Activated naive CD4-positive, alpha-beta T cell treated with anti-CD3 and anti-CD28 coated beads for 36 hours (primary cell): ENCODE measurements around the gene RNF133. TPM values are rescaled to one million over a fixed set of nuclear protein-coding genes. Genes with fewer than 3 reads are reported as not detected.

Experiments used
- CTCF ChIA-PET: fragments of 350-600 bp; sonication (Branson Sonifier 250); formaldehyde crosslinking; loops from one replicate; lab custom pipeline; 2021; ENCODE audit warnings: antibody characterized with exemption; lab: Charles Lee
- DNase-seq: peaks from one replicate; pipeline ENCODE4 v3.0.0-alpha.2; 2020
- H3K27ac Mint-ChIP-seq: one replicate; pipeline ENCODE4 v1.8.0; 2021; ENCODE audit warnings: mild to moderate bottlenecking, mixed read lengths
- H3K27me3 Mint-ChIP-seq: one replicate; pipeline ENCODE4 v1.8.0; 2021; ENCODE audit warnings: low read depth, mixed read lengths
- H3K36me3 Mint-ChIP-seq: one replicate; pipeline ENCODE4 v1.8.0; 2021; ENCODE audit warnings: low read depth, mixed read lengths
- H3K4me1 Mint-ChIP-seq: one replicate; pipeline ENCODE4 v1.8.0; 2021; ENCODE audit warnings: low read depth, mixed read lengths
- H3K4me3 Mint-ChIP-seq: one replicate; pipeline ENCODE4 v1.8.0; 2021; ENCODE audit warnings: mild to moderate bottlenecking, moderate library complexity, mixed read lengths
- H3K9me3 Mint-ChIP-seq: one replicate; pipeline ENCODE4 v1.8.0; 2021; ENCODE audit warnings: mixed read lengths
- intact Hi-C: fragments of 100-400 bp; cut with micrococcal nuclease; formaldehyde crosslinking; loops from one replicate; pipeline ENCODE4 v1.15.1; 2023
- total RNA-seq, 2 experiments: library from RNA; stranded (reverse); gene quantifications; one replicate each; pipeline ENCODE4 v1.2.3, GENCODE V29; 2021

RNF133 gene, protein sequence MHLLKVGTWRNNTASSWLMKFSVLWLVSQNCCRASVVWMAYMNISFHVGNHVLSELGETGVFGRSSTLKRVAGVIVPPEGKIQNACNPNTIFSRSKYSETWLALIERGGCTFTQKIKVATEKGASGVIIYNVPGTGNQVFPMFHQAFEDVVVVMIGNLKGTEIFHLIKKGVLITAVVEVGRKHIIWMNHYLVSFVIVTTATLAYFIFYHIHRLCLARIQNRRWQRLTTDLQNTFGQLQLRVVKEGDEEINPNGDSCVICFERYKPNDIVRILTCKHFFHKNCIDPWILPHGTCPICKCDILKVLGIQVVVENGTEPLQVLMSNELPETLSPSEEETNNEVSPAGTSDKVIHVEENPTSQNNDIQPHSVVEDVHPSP
- not detected for total RNA-seq

DNA sequence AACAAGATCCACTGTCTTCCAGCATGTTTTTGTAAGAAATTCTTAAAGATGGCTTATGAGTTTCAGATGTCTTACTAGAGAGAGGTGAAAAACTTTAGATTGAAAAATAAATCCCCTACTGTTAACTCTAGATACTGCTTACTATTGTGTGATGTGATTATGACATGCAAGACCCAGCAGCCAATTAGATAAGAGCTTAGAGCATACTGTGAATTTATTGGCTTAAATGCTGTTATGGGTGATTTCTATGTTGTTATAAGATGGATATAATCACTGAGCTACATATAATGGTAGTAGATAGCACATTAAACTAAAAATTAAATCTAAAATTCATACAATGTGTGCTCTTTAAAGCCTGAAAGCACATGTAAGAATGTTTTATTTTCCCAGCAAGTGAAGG, at the start of gene RNF133:
Gene RNF133, minus strand, starts transcription at position 101 of the 400 bp plus-strand sequence. CDS start 199 bp downstream, outside the sequence.
- Mint-ChIP-seq H3K4me3 (no peak within 1 kb of the TSS), H3K27me3 (no peaks in the 10 kb centered on the region), H3K27ac (no peak within 1 kb of the TSS), H3K36me3 (no peaks in the 10 kb centered on the region), H3K9me3 (peaks cover 8% of the 10 kb centered on the region), H3K4me1 (no peaks in the 10 kb centered on the region)
- CTCF ChIA-PET: no interaction called here
- DNase-seq: no peak
- intact Hi-C loops: no loop called here

DNA sequence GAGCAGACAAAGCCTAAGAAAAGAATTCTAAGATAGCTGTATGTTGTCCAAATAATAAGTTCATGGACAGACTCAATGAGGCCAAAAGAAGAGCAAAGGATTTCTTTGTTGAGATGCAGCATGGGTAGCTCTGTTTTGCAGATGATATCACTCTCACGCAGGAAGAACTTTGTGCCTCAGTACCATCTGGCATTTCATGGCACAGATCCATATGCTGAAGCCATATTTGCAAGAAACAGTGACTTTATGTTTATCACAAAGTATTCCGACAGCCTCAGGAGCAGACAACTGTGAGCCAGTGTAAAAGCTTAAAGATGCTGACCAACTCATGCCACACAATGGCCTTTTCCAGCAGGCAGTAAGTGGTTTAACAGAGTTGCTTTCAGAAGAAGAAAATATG, 49.3 kb upstream of the RNF133 start:
- intact Hi-C loops: no loop called here
- no peaks in the 10 kb centered on the region for H3K36me3 Mint-ChIP-seq
- H3K4me3 Mint-ChIP-seq: no peak overlapping the region
- H3K4me1 Mint-ChIP-seq: no peaks in the 10 kb centered on the region
- H3K9me3 Mint-ChIP-seq: no peaks in the 10 kb centered on the region
- CTCF ChIA-PET: no interaction called here
- DNase-seq: no peak
- H3K27ac Mint-ChIP-seq: no peak overlapping the region
- H3K27me3 Mint-ChIP-seq: no peaks in the 10 kb centered on the region

DNA sequence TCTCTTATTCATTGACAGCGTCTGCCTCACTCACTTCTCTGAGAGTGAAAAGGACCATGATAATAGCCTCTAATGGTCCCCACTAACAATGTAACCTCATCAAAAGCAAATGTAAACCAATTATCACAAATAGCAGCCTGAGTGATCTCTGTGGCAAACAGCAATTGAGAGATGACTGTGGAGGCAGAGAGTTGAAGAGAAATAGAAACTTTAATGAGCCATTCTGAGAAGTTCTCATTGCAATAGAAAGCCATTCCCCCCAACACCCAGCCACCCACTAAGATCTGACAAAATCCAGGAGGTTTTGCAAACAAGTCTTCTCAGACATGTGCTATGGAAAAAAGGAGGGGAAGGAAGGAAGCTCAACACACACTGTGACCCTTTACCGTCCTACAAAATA, 48.0 kb upstream of the RNF133 start:
- CTCF ChIA-PET: no interaction called here
- intact Hi-C loops: no loop called here
- Mint-ChIP-seq H3K4me1 (no peaks in the 10 kb centered on the region), H3K9me3 (no peaks in the 10 kb centered on the region), H3K27ac (no peak overlapping the region), H3K27me3 (no peaks in the 10 kb centered on the region), H3K4me3 (no peak overlapping the region), H3K36me3 (no peaks in the 10 kb centered on the region)
- DNase-seq: no peak

DNA sequence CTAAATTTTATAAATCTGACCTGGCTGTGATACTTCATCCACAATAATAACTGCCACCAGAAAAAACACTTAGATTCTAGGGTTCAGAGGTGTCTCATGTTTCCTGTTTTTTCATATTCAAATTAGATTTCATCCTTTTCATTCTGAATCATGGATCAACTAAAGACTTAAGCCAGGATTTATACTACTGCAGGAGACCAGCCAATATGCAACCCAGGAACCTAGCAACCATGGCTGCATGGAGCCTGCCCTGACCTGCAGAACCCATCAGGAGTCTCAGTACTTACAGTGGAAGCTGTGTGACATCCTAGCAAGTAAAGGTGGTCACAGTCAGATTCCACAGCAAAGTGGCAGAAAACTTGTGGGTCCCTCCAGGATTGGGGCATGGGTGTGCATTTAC, 44.3 kb upstream of the RNF133 start:
- intact Hi-C loops: no loop called here
- Mint-ChIP-seq H3K4me3 (no peak overlapping the region), H3K4me1 (no peaks in the 10 kb centered on the region), H3K36me3 (no peaks in the 10 kb centered on the region), H3K9me3 (no peaks in the 10 kb centered on the region), H3K27me3 (no peaks in the 10 kb centered on the region), H3K27ac (no peak overlapping the region)
- CTCF ChIA-PET: no interaction called here
- no peak for DNase-seq

DNA sequence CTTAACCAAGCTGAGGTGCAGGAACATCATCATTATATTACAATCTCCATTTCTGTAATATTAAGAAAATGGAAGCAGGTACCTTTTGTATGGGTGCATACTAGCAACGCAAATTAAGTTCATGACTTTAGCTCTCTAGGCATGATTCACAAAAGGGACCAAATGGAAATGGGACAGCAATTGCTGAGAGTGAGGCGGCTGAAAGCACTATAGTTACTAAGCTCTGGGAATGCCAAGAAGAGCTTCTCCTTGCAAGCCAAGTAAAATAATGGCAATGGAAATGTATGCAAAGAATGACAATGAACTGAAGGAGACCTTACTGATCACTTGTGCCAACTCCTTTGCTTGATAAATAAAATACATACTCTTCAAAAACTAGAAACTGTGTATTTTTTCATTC, 40.0 kb upstream of the RNF133 start:
- Mint-ChIP-seq H3K36me3 (no peaks in the 10 kb centered on the region), H3K9me3 (no peaks in the 10 kb centered on the region), H3K4me1 (no peaks in the 10 kb centered on the region), H3K27me3 (no peaks in the 10 kb centered on the region), H3K27ac (no peak overlapping the region), H3K4me3 (no peak overlapping the region)
- DNase-seq: no peak
- intact Hi-C loops: no loop called here
- CTCF ChIA-PET: no interaction called here

DNA sequence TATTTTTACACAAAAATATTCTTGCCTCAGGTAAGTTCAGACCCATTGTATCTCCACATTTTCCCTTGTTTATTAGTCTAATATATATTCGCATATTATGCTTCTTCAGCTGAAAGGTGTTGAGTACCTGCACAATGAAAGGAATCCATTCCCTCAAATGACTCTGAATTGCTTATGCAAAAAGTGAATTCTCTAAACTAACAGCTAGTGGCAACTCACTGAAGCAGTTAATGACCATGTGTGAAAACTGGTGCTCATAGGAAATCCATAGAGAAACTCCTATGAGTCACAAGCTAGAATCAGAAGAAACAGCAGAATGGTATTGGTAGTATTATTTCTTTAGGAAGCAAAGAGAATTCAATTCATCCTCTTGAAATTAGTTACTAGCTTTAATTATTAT, 37.3 kb upstream of the RNF133 start:
- no peak overlapping the region for H3K4me3 Mint-ChIP-seq
- CTCF ChIA-PET: no interaction called here
- intact Hi-C loops: no loop called here
- H3K4me1 Mint-ChIP-seq: no peaks in the 10 kb centered on the region
- no peak for DNase-seq
- H3K36me3 Mint-ChIP-seq: no peaks in the 10 kb centered on the region
- no peak overlapping the region for H3K27ac Mint-ChIP-seq
- H3K9me3 Mint-ChIP-seq: no peaks in the 10 kb centered on the region
- H3K27me3 Mint-ChIP-seq: no peaks in the 10 kb centered on the region

DNA sequence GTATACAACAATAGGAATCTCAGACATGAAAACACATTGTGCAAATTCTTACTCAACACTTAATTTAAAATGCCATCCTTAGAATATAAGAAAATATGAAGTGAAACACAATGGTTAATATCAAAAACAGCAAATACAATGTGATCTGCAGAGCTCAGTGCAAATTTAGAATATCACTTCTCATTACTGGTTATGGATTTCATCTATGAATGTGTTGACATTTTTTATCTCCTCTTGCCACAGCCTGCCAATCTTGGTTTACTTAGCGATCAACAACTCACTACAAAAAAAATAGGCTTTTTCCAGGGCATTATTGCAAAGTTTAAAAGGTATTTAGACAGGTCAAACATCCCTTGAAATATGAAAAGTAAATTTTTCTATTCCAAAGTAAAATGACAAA, 28.8 kb upstream of the RNF133 start:
- no peaks in the 10 kb centered on the region for H3K27me3 Mint-ChIP-seq
- no peaks in the 10 kb centered on the region for H3K4me1 Mint-ChIP-seq
- H3K36me3 Mint-ChIP-seq: no peaks in the 10 kb centered on the region
- H3K9me3 Mint-ChIP-seq: peaks cover 2% of the 10 kb centered on the region
- intact Hi-C loops: no loop called here
- CTCF ChIA-PET: no interaction called here
- no peak overlapping the region for H3K27ac Mint-ChIP-seq
- no peak for DNase-seq
- H3K4me3 Mint-ChIP-seq: no peak overlapping the region

DNA sequence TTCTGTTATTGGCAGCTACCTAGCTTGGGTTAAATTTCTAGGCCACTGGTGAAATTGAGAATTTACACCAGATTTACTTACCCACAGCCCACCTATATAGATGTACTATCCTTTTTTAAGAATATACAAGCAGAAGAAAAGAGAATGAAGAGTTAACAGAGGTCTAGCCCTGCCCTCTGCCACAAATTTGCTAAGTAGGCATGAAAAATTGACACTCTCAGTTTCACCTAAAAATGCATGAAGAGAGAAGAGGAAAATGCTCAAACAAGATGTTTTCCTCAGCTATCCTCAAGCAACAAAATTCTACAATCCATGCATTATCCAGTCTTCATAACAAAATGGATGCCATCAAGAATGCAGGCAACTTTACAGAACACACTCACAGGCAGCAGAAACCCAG, 28.4 kb upstream of the RNF133 start:
- no peaks in the 10 kb centered on the region for H3K36me3 Mint-ChIP-seq
- H3K4me1 Mint-ChIP-seq: no peaks in the 10 kb centered on the region
- no peaks in the 10 kb centered on the region for H3K27me3 Mint-ChIP-seq
- H3K27ac Mint-ChIP-seq: no peak overlapping the region
- intact Hi-C loops: no loop called here
- CTCF ChIA-PET: no interaction called here
- DNase-seq: no peak
- no peak overlapping the region for H3K4me3 Mint-ChIP-seq
- H3K9me3 Mint-ChIP-seq: peaks cover 2% of the 10 kb centered on the region

DNA sequence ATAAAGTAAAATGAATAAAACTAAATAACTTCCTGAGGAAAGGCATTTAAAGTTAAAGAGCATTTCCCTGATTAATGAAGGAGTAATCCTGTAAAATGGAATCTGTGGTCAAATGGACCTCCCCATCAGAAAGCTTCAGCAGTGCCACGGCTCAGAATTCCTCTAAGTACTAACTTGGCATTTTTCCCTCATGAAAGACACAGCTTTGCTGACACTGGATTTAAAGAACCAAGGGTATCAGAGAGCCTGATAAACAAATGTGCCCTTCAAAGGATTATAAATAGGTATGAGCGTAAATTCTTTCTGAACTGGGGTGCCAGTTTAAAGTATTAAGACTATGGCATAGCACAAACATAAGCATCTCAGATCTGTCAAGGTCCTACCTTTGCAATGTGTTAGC, 28.0 kb upstream of the RNF133 start:
- intact Hi-C loops: no loop called here
- Mint-ChIP-seq H3K4me3 (no peak overlapping the region), H3K9me3 (peaks cover 2% of the 10 kb centered on the region), H3K27ac (no peak overlapping the region), H3K4me1 (no peaks in the 10 kb centered on the region), H3K27me3 (no peaks in the 10 kb centered on the region), H3K36me3 (no peaks in the 10 kb centered on the region)
- CTCF ChIA-PET: no interaction called here
- no peak for DNase-seq

DNA sequence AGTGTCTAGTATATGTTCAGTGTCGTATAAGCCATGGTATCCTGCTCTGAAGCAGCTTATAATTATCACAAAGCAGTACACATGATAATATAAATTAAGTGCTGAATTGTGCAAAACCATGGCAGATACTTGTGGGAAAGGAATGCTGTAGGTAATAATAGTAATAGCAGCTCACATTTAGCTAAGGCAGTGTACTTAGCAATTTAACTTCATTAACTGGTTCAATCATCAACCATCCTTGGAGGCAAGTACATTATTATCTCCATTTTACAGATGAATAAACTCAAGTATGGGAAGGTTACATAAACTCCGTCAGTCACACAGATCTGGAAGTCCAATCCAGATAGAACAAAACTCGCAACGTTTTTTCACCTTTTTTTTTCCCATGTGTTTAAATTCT, 25.4 kb upstream of the RNF133 start:
- H3K4me1 Mint-ChIP-seq: no peaks in the 10 kb centered on the region
- H3K27me3 Mint-ChIP-seq: no peaks in the 10 kb centered on the region
- DNase-seq: no peak
- H3K4me3 Mint-ChIP-seq: no peak overlapping the region
- no peaks in the 10 kb centered on the region for H3K36me3 Mint-ChIP-seq
- intact Hi-C loops: no loop called here
- H3K9me3 Mint-ChIP-seq: peaks cover 9% of the 10 kb centered on the region
- CTCF ChIA-PET: no interaction called here
- H3K27ac Mint-ChIP-seq: no peak overlapping the region

DNA sequence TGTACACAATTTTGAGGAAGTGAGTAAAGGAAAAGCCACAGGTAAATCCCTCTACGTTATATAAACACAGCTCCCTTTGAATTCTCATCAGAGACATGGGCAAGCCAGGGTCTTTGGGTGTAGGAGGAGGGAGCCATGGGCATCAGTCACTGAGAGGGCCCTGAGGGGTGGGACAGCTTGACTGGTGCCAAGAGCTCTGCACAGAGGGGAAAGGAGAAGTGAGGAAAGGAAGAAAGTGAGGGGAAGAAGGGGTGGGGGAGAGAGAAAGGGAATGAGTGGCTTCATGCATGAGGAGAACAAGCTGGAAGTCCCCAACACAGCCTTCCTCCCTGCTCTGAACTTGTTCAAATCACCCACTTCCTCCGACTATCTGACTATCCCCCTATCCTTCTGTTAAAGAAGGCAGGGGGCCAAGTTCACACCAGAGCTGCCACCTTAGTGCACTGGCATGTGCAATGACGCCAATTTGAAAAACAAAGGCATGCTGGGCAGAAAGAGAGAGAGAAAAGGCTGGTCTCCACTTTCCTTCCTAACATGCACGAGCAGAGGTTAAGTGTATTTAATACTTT, 20.2 kb upstream of the RNF133 start:
- CTCF ChIA-PET: no interaction called here
- Mint-ChIP-seq H3K4me3 (no peak overlapping the region), H3K9me3 (peaks cover 9% of the 10 kb centered on the region), H3K27me3 (no peaks in the 10 kb centered on the region), H3K27ac (no peak overlapping the region), H3K4me1 (no peaks in the 10 kb centered on the region), H3K36me3 (no peaks in the 10 kb centered on the region)
- no peak for DNase-seq
- intact Hi-C loops: no loop called here

DNA sequence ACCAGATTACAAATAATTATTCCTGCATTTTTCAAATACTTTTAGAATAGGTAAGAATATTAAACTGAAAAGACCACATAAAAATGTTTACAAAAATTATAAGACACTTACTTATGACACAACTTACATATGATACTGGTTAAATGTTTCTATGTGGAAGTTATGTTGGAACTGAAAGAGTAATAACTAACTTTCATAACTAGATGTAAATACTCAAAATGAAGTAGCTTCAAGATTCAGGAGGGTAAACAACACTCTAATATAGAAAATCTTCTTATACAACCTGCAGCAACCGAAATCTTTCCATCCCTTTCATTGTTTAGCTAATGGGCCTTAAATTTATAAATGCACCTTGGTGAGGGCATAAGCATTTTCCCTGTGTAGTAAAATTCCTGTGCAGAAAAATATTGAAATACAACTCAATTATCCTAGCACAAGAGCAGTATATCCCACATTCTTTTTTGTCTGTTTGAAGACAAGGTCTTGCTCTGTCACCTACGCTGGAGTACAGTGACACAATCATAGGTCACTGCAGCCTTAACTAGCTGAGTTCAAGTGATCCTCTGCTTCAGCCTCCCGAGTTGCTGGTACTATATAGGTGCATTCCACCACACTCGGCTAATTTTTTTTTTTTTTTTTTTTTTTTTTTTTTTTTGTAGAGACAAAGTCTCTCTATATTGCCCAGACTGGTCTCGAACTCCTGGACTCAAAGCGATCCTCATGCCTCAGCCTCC, 18.6 kb upstream of the RNF133 start:
- CTCF ChIA-PET: interaction anchor here (0.5 kb wide), 1 partner anchor 632 kb away, joined by 3 read pairs; no protein-coding TSS in a partner anchor
- H3K36me3 Mint-ChIP-seq: no peaks in the 10 kb centered on the region
- H3K4me3 Mint-ChIP-seq: no peak overlapping the region
- no peaks in the 10 kb centered on the region for H3K4me1 Mint-ChIP-seq
- DNase-seq: no peak
- intact Hi-C loops: no loop called here
- no peak overlapping the region for H3K27ac Mint-ChIP-seq
- peaks cover 9% of the 10 kb centered on the region for H3K9me3 Mint-ChIP-seq
- H3K27me3 Mint-ChIP-seq: no peaks in the 10 kb centered on the region

DNA sequence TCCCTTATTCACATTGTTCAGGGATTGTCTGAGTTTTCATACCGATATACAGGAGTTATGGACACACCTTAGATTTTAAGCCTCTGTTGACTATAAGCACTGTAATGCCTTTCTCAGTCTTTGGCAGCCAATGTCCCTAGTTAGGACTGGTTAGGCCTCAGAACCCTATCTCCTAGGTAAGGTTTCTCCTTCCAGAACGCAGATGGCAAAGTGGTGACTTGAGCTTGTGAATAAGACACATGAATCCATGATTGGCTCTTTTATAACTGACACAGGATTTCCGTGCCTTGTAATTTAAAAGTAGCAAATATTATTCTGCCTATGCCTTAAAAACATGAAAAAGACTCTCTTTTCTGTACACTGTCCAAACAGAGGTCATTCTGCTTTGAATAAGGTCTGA, 16.3 kb upstream of the RNF133 start:
- Mint-ChIP-seq H3K4me1 (no peaks in the 10 kb centered on the region), H3K27ac (no peak overlapping the region), H3K36me3 (no peaks in the 10 kb centered on the region), H3K4me3 (no peak overlapping the region), H3K27me3 (no peaks in the 10 kb centered on the region), H3K9me3 (peaks cover 1% of the 10 kb centered on the region)
- no peak for DNase-seq
- intact Hi-C loops: no loop called here
- CTCF ChIA-PET: no interaction called here
